GM18951 (cell line): ENCODE results near the gene C1orf226.

Experiments used
- POLR2A ChIP-seq: IDR thresholded peaks from 4 replicates; pipeline ENCODE4 v1.6.1; 2011; ENCODE audit warnings: mild to moderate bottlenecking; ENCODE audit not compliant: insufficient read length, insufficient read depth; ENCODE audit errors: extremely low read depth
- in situ Hi-C: fragments of 300-500 bp; cut with MboI; formaldehyde crosslinking; loops from one replicate; pipeline ENCODE4 v1.12.0; 2022; ENCODE audit warnings: low sequenced_read_pairs, mixed read lengths, inconsistent platforms; ENCODE audit not compliant: unreplicated experiment

C1orf226 gene

GRCh38 chr1:162358928-162359327 lies 22.6 kb upstream of the C1orf226 start:
- in situ Hi-C loops: no loop called here
- no peak for TF ChIP-seq POLR2A

- in situ Hi-C loops: no loop called here
Observed at GRCh38 chr1:162359523-162360236, 21.8 kb upstream of the C1orf226 start.

GRCh38 chr1:162360237-162360873 lies 21.2 kb upstream of the C1orf226 start:
- TF ChIP-seq POLR2A: no peak
- in situ Hi-C loops: no loop called here

More at GRCh38 chr1:162359523-162360236, 21.8 kb upstream of the C1orf226 start:
- TF ChIP-seq POLR2A: no peak

- no peak for TF ChIP-seq POLR2A
Observed at GRCh38 chr1:162360874-162361260, 20.7 kb upstream of the C1orf226 start.

GRCh38 chr1:162361349-162361748 lies 20.2 kb upstream of the C1orf226 start:
- TF ChIP-seq POLR2A: no peak

More at GRCh38 chr1:162360874-162361260, 20.7 kb upstream of the C1orf226 start:
- in situ Hi-C loops: no loop called here

GRCh38 chr1:162363823-162364222 lies 17.7 kb upstream of the C1orf226 start:
- in situ Hi-C loops: no loop called here
- TF ChIP-seq POLR2A: no peak

More at GRCh38 chr1:162361349-162361748, 20.2 kb upstream of the C1orf226 start:
- in situ Hi-C loops: no loop called here

- in situ Hi-C loops: no loop called here
- TF ChIP-seq POLR2A: no peak
Observed at GRCh38 chr1:162364498-162364897, 17.0 kb upstream of the C1orf226 start.

- in situ Hi-C loops: no loop called here
Observed at GRCh38 chr1:162365284-162366020, 16.1 kb upstream of the C1orf226 start.

GRCh38 chr1:162366149-162366548 lies 15.4 kb upstream of the C1orf226 start:
- in situ Hi-C loops: no loop called here
- TF ChIP-seq POLR2A: no peak

More at GRCh38 chr1:162365284-162366020, 16.1 kb upstream of the C1orf226 start:
- no peak for TF ChIP-seq POLR2A

- no peak for TF ChIP-seq POLR2A
- in situ Hi-C loops: no loop called here
Observed at GRCh38 chr1:162366671-162367070, 14.9 kb upstream of the C1orf226 start.

GRCh38 chr1:162367073-162367472 lies 14.5 kb upstream of the C1orf226 start:
- no peak for TF ChIP-seq POLR2A
- in situ Hi-C loops: no loop called here

- TF ChIP-seq POLR2A: no peak
- in situ Hi-C loops: no loop called here
Observed at GRCh38 chr1:162367772-162368171, 13.8 kb upstream of the C1orf226 start.

- in situ Hi-C loops: no loop called here
- TF ChIP-seq POLR2A: no peak
Observed at GRCh38 chr1:162368451-162368850, 13.1 kb upstream of the C1orf226 start.
